GOT3 (cell line): ENCODE measurements around the gene SOX2.
"Not testable (repeated sequence)": the region's sequence is repeated elsewhere in the genome, so short reads cannot be mapped to it uniquely, and the experiment has no call there.

Experiments
- DNase-seq: peaks from one replicate; lab custom pipeline; 2025; ENCODE audit warnings: mixed read lengths; lab: John Stamatoyannopoulos, UW

SOX2 gene

DNA sequence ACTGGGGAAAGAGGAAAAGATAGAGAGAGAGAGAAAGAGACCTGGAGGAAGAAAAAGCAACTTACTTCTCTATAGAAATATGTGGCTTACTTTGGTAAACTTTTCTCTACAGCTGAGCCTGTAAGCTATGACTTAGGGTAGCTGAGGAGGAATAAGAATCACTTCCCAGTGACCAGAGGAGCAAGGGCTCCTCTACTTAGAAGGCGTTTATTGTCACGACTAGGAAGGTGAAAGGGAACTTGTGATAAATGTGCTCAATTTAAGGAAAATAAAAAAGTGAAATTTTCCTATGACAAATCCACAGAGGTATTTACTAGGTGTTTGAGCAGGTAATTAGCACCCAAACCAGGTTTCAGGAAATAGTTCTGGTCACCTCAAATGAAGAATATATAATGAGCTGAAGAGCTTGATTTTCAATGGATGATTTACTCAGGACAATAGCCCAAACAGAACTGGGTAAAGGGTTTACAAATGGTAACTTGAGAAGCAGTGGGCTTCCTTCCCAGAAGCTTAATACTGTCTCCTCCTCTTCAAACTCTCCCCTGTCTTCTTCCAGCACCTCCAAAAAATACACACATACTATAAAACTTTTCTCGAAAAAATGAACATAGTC is 46.1 kb downstream of the SOX2 start:
- no peak for DNase-seq

DNA sequence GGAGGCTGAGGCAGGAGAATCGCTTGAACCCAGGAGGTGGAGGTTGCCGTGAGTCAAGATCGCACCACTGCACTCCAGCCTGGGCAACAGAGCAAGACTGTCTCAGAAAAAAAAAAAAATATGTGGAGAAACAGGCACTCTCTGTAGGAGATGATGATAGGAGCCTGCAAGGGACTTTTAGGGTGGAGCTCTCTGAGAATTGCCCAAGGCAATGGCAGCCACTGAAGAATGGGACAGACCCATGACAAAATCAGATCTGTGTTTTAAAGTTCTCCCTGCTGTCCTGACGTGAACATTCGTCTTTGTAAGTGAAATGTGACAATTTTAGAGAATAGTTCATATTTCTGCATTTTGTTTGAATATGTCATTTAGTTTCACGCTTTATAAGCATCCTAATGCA is 50.2 kb downstream of the SOX2 start:
- no peak for DNase-seq

DNA sequence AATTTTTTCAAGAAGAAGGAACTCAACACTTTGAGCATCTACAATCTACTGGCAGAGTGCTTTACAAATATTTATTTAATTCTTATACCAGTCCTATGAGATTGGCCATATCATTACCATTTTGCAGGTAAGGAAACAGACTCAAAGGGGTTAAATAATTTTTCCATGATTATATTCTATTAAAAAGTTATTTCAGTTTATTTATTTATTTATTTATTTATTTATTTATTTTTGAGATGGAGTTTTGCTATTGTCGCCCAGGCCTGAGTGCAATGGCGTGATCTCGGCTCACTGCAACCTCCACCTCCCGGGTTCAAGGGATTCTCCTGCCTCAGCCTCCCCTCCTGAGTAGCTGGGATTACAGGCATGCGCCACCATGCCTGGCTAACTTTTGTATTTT is 52.3 kb downstream of the SOX2 start:
- not testable (repeated sequence) for DNase-seq
